ENCODE results near the gene WDR5.

GRCh38 chr9:134198791-134199190, 62.9 kb downstream of the WDR5 start:
- TF ChIP-seq CTCF (IDR thresholded peaks at IDR 0.05 in 8 of 11, conservative IDR thresholded peaks at IDR 0.05 in 3 of 11) (no peak), POLR2AphosphoS5 (IDR thresholded peaks at IDR 0.05) (no peak), POLR2A (IDR thresholded peaks at IDR 0.05) (no peak)

Data from spleen (tissue), 7 donors.